Skeletal muscle tissue (tissue), 4 donors: Measurements from ENCODE around the gene CTXN2. TPM values are rescaled to one million over a fixed set of nuclear protein-coding genes. Genes with fewer than 3 reads are reported as not detected.

Experiments
- H3K27ac ChIP-seq: one replicate; pipeline ENCODE4 v1.7.0; 2013; ENCODE audit warnings: mild to moderate bottlenecking, low read depth, low read length, inconsistent platforms
- H3K27me3 ChIP-seq, 3 donors: one replicate each; pipeline ENCODE4 v1.7.0; 2013; ENCODE audit warnings: low read length in 3 of 3; ENCODE audit not compliant: control insufficient read depth in 3 of 3, insufficient read depth in 3 of 3
- H3K36me3 ChIP-seq, 3 donors: one replicate each; pipeline ENCODE4 v1.7.0; 2013; ENCODE audit warnings: low read length in 3 of 3; ENCODE audit not compliant: control insufficient read depth in 3 of 3, insufficient read depth in 3 of 3
- H3K4me1 ChIP-seq, 3 donors: one replicate each; pipeline ENCODE4 v1.7.0; 2013; ENCODE audit warnings: low read length in 3 of 3, mild to moderate bottlenecking in 3 of 3; ENCODE audit not compliant: control insufficient read depth in 3 of 3, insufficient read depth in 3 of 3
- H3K4me3 ChIP-seq, 3 donors: one replicate each; pipeline ENCODE4 v1.7.0; 2013; ENCODE audit warnings: low read length in 3 of 3
- H3K9ac ChIP-seq, 3 donors: one replicate each; pipeline ENCODE4 v1.7.0; 2013; ENCODE audit warnings: low read length in 3 of 3, mild to moderate bottlenecking in 3 of 3, moderate library complexity in 2 of 3, low read depth in 1 of 3
- H3K9me3 ChIP-seq, 3 donors: one replicate each; pipeline ENCODE4 v1.7.0; 2013; ENCODE audit warnings: low read length in 3 of 3; ENCODE audit not compliant: control insufficient read depth in 3 of 3
- total RNA-seq: library from RNA; depleted of rRNA; stranded (reverse); fragments of >200 nt; gene quantifications from one replicate; pipeline ENCODE4 v1.2.3, GENCODE V29; 2014
- donor health status: Osteomylitis.

CTXN2 gene
- total RNA-seq, 1 donor from 2014 or later, result not detected

DNA sequence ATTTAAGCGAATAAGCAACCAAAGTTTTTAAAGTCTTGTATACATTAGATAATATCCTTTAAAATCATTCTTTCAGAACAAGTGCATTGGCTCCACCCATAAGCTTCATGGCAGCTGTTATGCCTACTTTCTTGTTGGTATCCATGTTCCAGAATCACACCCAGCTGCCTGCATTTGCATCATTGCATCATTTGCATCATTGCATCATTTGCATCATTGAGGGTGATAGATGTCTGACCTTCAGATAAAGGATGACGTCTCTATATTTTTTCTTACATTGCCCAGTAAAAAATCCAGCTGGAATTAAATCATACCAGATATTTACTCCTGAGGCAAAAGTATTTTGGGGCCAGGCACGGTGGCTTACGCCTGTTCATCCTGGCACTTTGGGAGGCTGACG, 56.9 kb downstream of the CTXN2 start:
- Histone ChIP-seq H3K36me3 (no peaks in the 10 kb centered on the region), H3K9ac (no peak overlapping the region), H3K4me3 (no peak overlapping the region), H3K9me3 (no peaks in the 10 kb centered on the region), H3K4me1 (no peaks in the 10 kb centered on the region), H3K27ac (no peak overlapping the region), H3K27me3 (peaks cover 0 to 3% (median 0%) of the 10 kb centered on the region in 3 donors)

DNA sequence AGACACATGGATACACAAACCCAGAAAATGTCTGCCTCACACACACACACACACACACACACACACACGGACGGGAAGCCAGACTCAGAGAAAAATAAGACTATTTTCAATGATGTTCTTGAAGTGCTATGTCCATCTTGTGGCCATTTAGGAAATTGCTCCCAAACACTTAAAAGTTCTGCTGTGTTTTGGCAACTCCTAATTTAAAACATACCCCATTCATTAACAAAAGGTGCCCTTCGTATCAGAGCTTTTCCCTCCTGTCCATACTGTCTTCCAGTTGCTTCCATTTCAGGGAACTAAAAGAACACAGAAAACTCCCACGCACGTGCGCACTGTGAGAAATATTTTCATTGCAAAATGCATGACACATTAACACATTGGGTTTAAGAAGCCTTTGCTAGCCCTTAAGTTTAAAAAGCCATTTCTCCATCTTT, 59.2 kb downstream of the CTXN2 start:
- no peak overlapping the region for H3K27ac ChIP-seq
- no peaks in the 10 kb centered on the region for H3K36me3 ChIP-seq
- no peaks in the 10 kb centered on the region for H3K4me1 ChIP-seq
- H3K27me3 ChIP-seq, result peaks cover 0 to 3% (median 0%) of the 10 kb centered on the region in 3 donors
- no peak overlapping the region for H3K9ac ChIP-seq
- no peak overlapping the region for H3K4me3 ChIP-seq
- no peaks in the 10 kb centered on the region for H3K9me3 ChIP-seq

DNA sequence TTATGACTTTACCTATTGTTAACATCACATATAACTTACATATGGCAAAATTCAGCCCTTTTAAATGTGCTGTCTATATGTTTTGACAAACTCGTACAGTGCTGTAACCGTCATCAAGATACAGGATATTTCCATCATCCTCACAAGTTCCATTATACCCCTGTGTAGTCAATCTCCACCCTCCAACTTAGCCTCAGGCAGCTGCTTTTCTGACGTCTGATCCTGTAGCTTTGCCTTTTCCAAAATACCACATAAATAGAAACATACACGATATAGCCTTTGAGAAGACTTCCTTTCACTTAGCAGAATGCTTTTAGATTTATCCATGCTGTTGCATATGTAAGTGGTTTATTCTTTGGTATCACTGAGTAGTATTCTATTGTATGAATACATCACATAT, 61.7 kb downstream of the CTXN2 start:
- no peaks in the 10 kb centered on the region for H3K36me3 ChIP-seq
- H3K9me3 ChIP-seq, result no peaks in the 10 kb centered on the region
- H3K27ac ChIP-seq, result no peak overlapping the region
- no peak overlapping the region for H3K4me3 ChIP-seq
- H3K9ac ChIP-seq, result no peak overlapping the region
- no peaks in the 10 kb centered on the region for H3K27me3 ChIP-seq
- H3K4me1 ChIP-seq, result no peaks in the 10 kb centered on the region

Other genes with a start within 250 kb of the CTXN2 start
- not detected for gene SLC24A5, start 70.7 kb upstream of the CTXN2 start, total RNA-seq
- gene MYEF2, start 13.4 kb upstream of the CTXN2 start, total RNA-seq, result 3.7 TPM
- gene SLC12A1, start 14.6 kb downstream of the CTXN2 start, total RNA-seq, result not detected
- gene DUT, start 139.8 kb downstream of the CTXN2 start, total RNA-seq, result 32.9 TPM